Measurements from ENCODE around the gene SMYD3. TPM values are rescaled to one million over a fixed set of nuclear protein-coding genes. Genes with fewer than 3 reads are reported as not detected.

SMYD3 gene
- total and polyA plus RNA-seq, 2 of the 4 experiments (the other 2 are of a cell fraction) = 26.5 to 37.6 TPM

GRCh38 chr1:246200738-246201137 lies 306.3 kb downstream of the SMYD3 start:
- Histone ChIP-seq H2AFZ (replicated peaks; ENCODE audit: low read length, poor library complexity) (no peak overlapping the region), H4K5ac (ENCODE audit: low read depth, low read length) (no peak overlapping the region), H3K4ac (ENCODE audit: low read depth, low read length) (no peak overlapping the region), H3K56ac (ENCODE audit: extremely low read depth, insufficient read depth, low read length) (no peak overlapping the region), H2AK9ac (replicated peaks; ENCODE audit: low read depth, low read length, poor library complexity) (no peak overlapping the region), H4K91ac (ENCODE audit: insufficient read depth, low read depth, low read length) (no peak overlapping the region), H3K4me2 (ENCODE audit: low read depth, low read length) (no peak overlapping the region), H3K27ac (ENCODE audit: insufficient read depth, low read length) (no peak overlapping the region), H4K20me1 (ENCODE audit: insufficient read depth, low read length) (no peaks in the 10 kb centered on the region), H3K4me3 (ENCODE audit: insufficient read depth, low read depth, low read length) (no peak overlapping the region), H3K23ac (ENCODE audit: low read depth, low read length) (no peak overlapping the region), H3K9ac (ENCODE audit: low read depth, low read length) (no peak overlapping the region), H2BK120ac (ENCODE audit: low read depth, low read length) (no peak overlapping the region), H2BK15ac (ENCODE audit: low read depth, low read length) (no peak overlapping the region), H4K8ac (ENCODE audit: low read depth in 2 of 2, low read length in 2 of 2) (no peak overlapping the region), H2AK5ac (ENCODE audit: low read depth, low read length) (no peak overlapping the region), H3K27me3 (ENCODE audit: control insufficient read depth, insufficient read depth, low read length) (no peaks in the 10 kb centered on the region), H2BK5ac (ENCODE audit: low read depth, low read length, poor library complexity, severe bottlenecking) (no peak overlapping the region), H3K9me1 (ENCODE audit: insufficient read depth, low read length) (no peaks in the 10 kb centered on the region), H3K79me1 (ENCODE audit: low read depth in 1 of 2, low read length in 2 of 2) (peaks cover 0 to 3% of the 10 kb centered on the region in 2 experiments; a peak in 2 of 4 replicates), H3K14ac (replicated peaks; ENCODE audit: low read depth, low read length) (no peak overlapping the region), H3K4me1 (ENCODE audit: control insufficient read depth, insufficient read depth, low read length) (no peaks in the 10 kb centered on the region), H3K18ac (ENCODE audit: low read depth, low read length) (no peak overlapping the region), H3K36me3 (ENCODE audit: control insufficient read depth, insufficient read depth, low read length) (no peaks in the 10 kb centered on the region), H2BK20ac (ENCODE audit: low read depth, low read length) (no peak overlapping the region), H3K9me3 (ENCODE audit: control insufficient read depth, insufficient read depth, low read length) (no peaks in the 10 kb centered on the region)
- ATAC-seq (ENCODE audit: low read depth) (no peak), DNase-seq (no peak)
- WGBS, 2 experiments (ENCODE audit: extremely low coverage in 2 of 2, insufficient read length in 1 of 2) = no CpG with 5 or more reads among the region's 4 CpGs
- dilution Hi-C loops (cut with HindIII; ENCODE audit: low sequenced_read_pairs, unreplicated experiment) (no loop called here), intact Hi-C loops (cut with micrococcal nuclease) (no loop called here), in situ Hi-C loops (cut with MboI; ENCODE audit: low sequenced_read_pairs) (no loop called here)
- ChIA-PET CTCF (no interaction called here), POLR2A (ENCODE audit: unreplicated experiment) (no interaction called here)
- no TSS peak for BruUV-seq (replicated peaks)
- TF ChIP-seq FOS (IDR thresholded peaks at IDR 0.05; ENCODE audit: low read depth, low read length) = no peak
- TF ChIP-seq, protein P1, sequence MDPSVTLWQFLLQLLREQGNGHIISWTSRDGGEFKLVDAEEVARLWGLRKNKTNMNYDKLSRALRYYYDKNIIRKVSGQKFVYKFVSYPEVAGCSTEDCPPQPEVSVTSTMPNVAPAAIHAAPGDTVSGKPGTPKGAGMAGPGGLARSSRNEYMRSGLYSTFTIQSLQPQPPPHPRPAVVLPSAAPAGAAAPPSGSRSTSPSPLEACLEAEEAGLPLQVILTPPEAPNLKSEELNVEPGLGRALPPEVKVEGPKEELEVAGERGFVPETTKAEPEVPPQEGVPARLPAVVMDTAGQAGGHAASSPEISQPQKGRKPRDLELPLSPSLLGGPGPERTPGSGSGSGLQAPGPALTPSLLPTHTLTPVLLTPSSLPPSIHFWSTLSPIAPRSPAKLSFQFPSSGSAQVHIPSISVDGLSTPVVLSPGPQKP (IDR thresholded peaks at IDR 0.05; ENCODE audit: borderline replicate concordance, low read depth, low read length) = no peak
- TF ChIP-seq MAZ (IDR thresholded peaks at IDR 0.05; ENCODE audit: borderline replicate concordance, low read depth, low read length) = no peak
- no peak for TF ChIP-seq NFE2L2 (IDR thresholded peaks at IDR 0.05; ENCODE audit: low read depth, low read length)
- no peak for TF ChIP-seq SMC3 (IDR thresholded peaks at IDR 0.05; ENCODE audit: low read depth, low read length)
- no peak for TF ChIP-seq CHD1 (IDR thresholded peaks at IDR 0.05; ENCODE audit: low read depth, low read length)
- TF ChIP-seq RFX5 (IDR thresholded peaks at IDR 0.05; ENCODE audit: low read depth, low read length) = no peak
- TF ChIP-seq MAFK (IDR thresholded peaks at IDR 0.05; ENCODE audit: low read depth, low read length) = no peak
- no peak for TF ChIP-seq POLR2A (IDR thresholded peaks at IDR 0.05; ENCODE audit: low read depth, low read length)
- TF ChIP-seq BHLHE40 (IDR thresholded peaks at IDR 0.05; ENCODE audit: low read depth, low read length) = no peak
- no peak for TF ChIP-seq CEBPB (IDR thresholded peaks at IDR 0.05; ENCODE audit: low read depth, low read length)
- TF ChIP-seq RCOR1 (IDR thresholded peaks at IDR 0.05; ENCODE audit: insufficient replicate concordance, low read length) = no peak
- no peak for TF ChIP-seq MXI1 (IDR thresholded peaks at IDR 0.05; ENCODE audit: borderline replicate concordance, low read depth, low read length)
- no peak for TF ChIP-seq USF2 (IDR thresholded peaks at IDR 0.05; ENCODE audit: low read depth, low read length)
- no peak for TF ChIP-seq CTCF (conservative IDR thresholded peaks at IDR 0.05; ENCODE audit: low read depth, low read length)
- no peak for TF ChIP-seq RAD21 (IDR thresholded peaks at IDR 0.05; ENCODE audit: low read length)
